Measurements from ENCODE around the gene ERICH3.

ERICH3 gene

DNA sequence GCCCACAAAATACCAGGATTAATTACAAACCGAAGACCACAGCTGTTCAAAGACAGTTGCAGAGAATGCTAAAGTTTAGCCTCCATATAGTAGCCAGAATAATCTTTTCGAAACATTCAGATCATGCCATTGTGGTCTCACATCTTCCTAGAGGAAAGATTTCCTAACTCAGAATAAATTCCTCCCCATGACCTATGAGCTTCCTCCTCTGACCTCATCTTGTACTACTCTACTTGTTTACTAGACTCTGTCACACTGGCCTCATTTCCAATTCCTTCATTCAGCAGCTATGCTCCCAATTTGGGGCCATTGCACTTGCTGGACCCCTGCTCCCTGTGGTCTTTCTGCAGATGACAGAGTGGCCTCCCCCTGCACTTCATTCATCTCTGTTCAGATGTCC lies 89.4 kb downstream of the ERICH3 start:
- no peak for DNase-seq

DNA sequence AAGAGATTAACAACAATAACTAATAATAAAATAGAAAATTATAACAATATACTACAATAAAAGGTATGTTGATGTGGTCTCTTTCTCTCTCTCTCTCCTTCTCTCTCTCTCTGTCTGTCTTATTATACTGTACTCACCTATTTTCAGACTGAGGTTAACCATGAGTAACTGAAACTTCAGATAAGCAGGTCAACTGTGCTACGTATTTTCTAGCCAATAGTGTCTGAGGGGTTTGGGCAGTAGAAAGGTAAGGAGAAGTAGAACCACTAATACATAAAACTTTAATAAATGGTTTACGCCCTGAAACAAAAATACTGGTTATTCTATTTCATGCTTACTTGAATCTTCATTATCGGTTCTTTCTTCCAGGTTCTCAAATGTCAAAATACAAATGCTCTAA lies 90.2 kb downstream of the ERICH3 start:
- DNase-seq: no peak

- DNase-seq: no peak
Measured at GRCh38 chr1:74579425-74579824, 94.2 kb downstream of the ERICH3 start.

- no peak for DNase-seq
Measured at GRCh38 chr1:74578101-74578500, 95.5 kb downstream of the ERICH3 start.

GRCh38 chr1:74571891-74572290 lies 101.7 kb downstream of the ERICH3 start:
- no peak for DNase-seq

DNA sequence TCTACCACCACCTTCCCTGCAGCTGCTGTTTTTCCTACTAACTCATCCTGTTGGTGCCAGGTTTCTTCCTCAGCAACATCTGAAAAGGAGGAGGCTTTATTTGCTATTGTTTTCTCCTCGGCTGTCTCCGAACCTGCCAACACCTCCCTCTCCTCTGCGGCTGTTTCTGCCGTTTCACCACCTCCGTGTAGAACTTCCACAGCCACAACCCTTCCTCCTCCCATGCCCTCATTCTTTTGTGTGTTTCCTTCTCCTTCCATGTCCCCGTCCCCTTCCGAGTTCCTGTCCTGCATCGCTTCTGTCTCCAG lies 102.1 kb downstream of the ERICH3 start:
- no peak for DNase-seq

- peak; percentile 94 for DNase-seq
Measured at GRCh38 chr1:74570797-74571492, 102.6 kb downstream of the ERICH3 start.

- DNase-seq: no peak
Measured at GRCh38 chr1:74549932-74550331, 123.7 kb downstream of the ERICH3 start.

- no peak for DNase-seq
Measured at GRCh38 chr1:74548961-74549750, 124.4 kb downstream of the ERICH3 start.

DNA sequence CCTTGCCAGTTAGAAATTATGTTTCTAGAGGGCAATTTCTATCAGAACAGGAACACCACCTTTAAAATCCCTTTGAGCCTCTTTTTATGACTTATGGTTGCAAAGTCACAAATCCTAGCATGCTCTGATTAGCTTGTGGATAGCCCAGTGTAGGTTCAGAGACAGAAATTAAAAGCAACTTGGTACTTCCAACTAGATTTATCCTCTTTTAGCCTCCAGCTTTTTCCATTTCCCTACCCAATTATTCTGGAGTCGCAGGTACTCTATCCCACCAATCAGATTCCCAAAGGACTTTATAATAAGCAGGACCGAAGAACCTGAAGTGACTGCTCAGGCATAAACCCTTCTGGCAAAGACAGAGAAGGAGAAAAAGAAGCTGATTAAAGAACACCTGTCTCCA lies 127.8 kb downstream of the ERICH3 start:
- DNase-seq: no peak

GRCh38 chr1:74534241-74534640 lies 139.4 kb downstream of the ERICH3 start:
- no peak for DNase-seq

DNA sequence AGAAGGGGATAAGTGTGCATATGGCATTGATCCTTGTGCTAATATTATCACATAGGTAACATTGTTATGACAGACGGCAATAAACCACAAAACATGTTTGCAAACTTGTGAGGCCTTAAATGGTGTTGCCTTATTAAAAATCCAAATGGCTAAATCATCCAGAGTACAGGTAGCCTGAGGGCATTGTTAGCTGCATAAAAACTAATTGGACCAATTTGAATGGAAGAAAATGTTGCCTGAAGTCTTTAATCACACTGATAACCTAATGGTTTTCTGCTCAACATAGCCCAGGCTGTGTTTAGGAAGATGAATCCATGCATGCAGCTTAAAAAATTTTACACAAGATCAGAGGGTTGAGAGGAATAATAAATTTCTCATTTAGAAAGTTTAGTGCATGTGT lies 141.8 kb downstream of the ERICH3 start:
- DNase-seq: no peak

GRCh38 chr1:74530892-74531291 lies 142.7 kb downstream of the ERICH3 start:
- no peak for DNase-seq

DNA sequence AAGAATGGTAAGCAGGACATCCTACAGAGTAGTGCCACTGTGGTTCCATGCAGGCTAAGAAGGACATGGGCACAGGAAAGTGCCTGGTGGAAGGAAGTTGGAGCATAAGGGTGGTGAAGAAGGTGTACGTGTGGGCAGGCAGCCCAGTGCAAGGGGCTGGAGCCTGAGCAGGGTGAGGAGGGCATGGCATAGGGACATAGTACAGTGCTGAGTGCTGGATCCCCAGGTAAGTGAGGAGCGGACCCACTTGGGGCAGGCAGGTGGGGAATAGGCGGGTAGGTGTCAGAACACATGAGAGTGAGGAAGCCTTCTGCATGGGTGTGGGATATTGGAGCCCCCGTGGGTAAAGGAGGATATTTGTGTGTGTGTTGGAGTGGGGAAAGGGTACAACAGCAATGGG lies 145.5 kb downstream of the ERICH3 start:
- DNase-seq: no peak

DNA sequence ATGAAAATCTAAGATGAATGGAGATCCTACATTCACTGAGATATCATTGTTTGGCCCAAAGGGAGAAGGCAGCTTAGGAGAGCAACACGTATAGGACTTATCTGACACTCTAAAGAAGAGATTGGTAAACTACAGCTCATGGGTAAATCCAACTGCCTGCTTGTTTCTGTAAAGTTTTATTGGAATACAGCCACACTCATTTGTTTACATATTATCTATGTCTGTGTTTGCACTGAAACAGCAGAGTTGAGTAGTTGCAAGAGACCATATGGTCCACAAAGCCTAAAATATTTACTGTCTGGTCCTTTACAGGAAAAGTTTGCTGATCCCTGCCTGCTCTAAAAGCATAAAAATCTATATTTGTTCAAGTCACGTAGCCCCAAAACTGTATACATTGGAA lies 146.9 kb downstream of the ERICH3 start:
- peak; percentile 29 for DNase-seq

- no peak for DNase-seq
Measured at GRCh38 chr1:74523873-74524480, 149.6 kb downstream of the ERICH3 start.

DNA sequence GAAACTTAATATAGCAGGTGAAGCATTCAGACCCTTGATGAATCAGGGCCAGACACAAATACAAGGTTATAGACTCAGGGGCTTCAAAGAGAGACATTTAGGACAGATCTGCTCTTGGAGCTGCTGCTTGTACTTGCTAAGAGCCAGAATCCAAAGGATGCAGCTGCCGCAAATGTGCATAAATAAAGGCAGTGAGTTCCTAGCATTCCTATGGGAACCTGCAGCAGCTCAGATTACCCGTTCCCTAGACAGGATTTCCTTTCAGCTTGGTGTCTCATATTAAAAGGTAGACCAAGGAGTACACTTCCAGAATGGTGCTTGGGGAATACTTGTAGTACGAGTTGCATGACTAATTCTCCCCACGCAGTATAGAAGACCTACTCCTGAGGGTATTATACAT lies 151.4 kb downstream of the ERICH3 start:
- DNase-seq: no peak

Data from NCI-H1694 treated with DMSO at 0.1 percent for 48 hours (cell line).